Stomach (tissue), 4 donors: ENCODE measurements around the gene PRR12.

Experiments used
- CTCF ChIP-seq, 7 experiments: fragments of 450-650 bp in 4 of 7; fragments of 200-600 bp in 3 of 7; sonication (generic) in 3 of 7; IDR thresholded peaks; one replicate each; pipeline ENCODE4 v1.5.1; 2016 to 2019; ENCODE audit warnings: antibody characterized with exemption in 7 of 7, control low read depth in 2 of 7, mild to moderate bottlenecking in 1 of 7
- POLR2A ChIP-seq, 4 donors: fragments of 450-650 bp; IDR thresholded peaks; one replicate each; pipeline ENCODE4 v1.6.1; 2016; ENCODE audit warnings: antibody characterized with exemption in 4 of 4, control low read depth in 2 of 4, mild to moderate bottlenecking in 1 of 4, moderate library complexity in 1 of 4

- TF ChIP-seq POLR2A (IDR thresholded peaks at IDR 0.05) (no peak), CTCF (IDR thresholded peaks at IDR 0.05) (no peak)
Observed at GRCh38 chr19:49631014-49631588, 40.1 kb downstream of the PRR12 start.
